Measurements from ENCODE around the gene TM4SF4. TPM values are rescaled to one million over a fixed set of nuclear protein-coding genes. Genes with fewer than 3 reads are reported as not detected.
A peak's percentile ranks its signal among the peaks of the same experiment; 100 is the strongest.

The TM4SF4 gene
- total RNA-seq, 4 donors from 2014 or later = 3.4 TPM; not detected in 3

GRCh38 chr3:149541091-149541491, 66.6 kb downstream of the TM4SF4 start:
- Histone ChIP-seq H3K9me3 (no peaks in the 10 kb centered on the region), H3K36me3 (peaks cover 3 to 7% of the 10 kb centered on the region in 2 donors), H3K27me3 (no peaks in the 10 kb centered on the region), H3K4me1 (peaks cover 13 to 43% of the 10 kb centered on the region in 2 donors), H3K4me3 (replicated peaks in 1 of 3) (no peak overlapping the region), H3K27ac (peak overlapping the region in 1 of 3 donors; percentile 10)
- 62 to 67% methylated on average over 3 of the region's 3 CpGs for WGBS, 2 donors
- DNase-seq = no peak
- TF ChIP-seq POLR2A (IDR thresholded peaks at IDR 0.05) (no peak), CTCF (IDR thresholded peaks at IDR 0.05) (peak in 1 of 6 experiments; percentile 5)
- intact Hi-C loops (cut with DNase I) = loop anchor here (10.0 kb wide), 1 partner anchor 114 kb away; the partner anchor contains the start of gene WWTR1

GRCh38 chr3:149542375-149543312, 68.1 kb downstream of the TM4SF4 start:
- no peak for DNase-seq
- no peak overlapping the region for H3K27ac ChIP-seq
- TF ChIP-seq CTCF (IDR thresholded peaks at IDR 0.05) (no peak), POLR2A (IDR thresholded peaks at IDR 0.05) (no peak)
- no peaks in the 10 kb centered on the region for H3K9me3 ChIP-seq
- no peaks in the 10 kb centered on the region for H3K27me3 ChIP-seq
- H3K4me1 ChIP-seq = peaks cover 3 to 30% of the 10 kb centered on the region in 2 donors
- intact Hi-C loops (cut with DNase I) = loop anchor here (10.0 kb wide), 1 partner anchor 112 kb away; the partner anchor contains the start of gene WWTR1
- no peak overlapping the region for H3K4me3 ChIP-seq (replicated peaks in 1 of 3)
- 90 to 93% methylated on average over 9 of the region's 9 CpGs for WGBS, 2 donors
- peaks cover 3 to 7% of the 10 kb centered on the region in 2 donors for H3K36me3 ChIP-seq

GRCh38 chr3:149545049-149545448, 70.6 kb downstream of the TM4SF4 start:
- H3K4me3 ChIP-seq (replicated peaks in 1 of 3) = no peak overlapping the region
- H3K36me3 ChIP-seq = peaks cover 3 to 7% of the 10 kb centered on the region in 2 donors
- TF ChIP-seq POLR2A (IDR thresholded peaks at IDR 0.05) (no peak), CTCF (IDR thresholded peaks at IDR 0.05) (no peak)
- DNase-seq = no peak
- H3K9me3 ChIP-seq = no peaks in the 10 kb centered on the region
- no peaks in the 10 kb centered on the region for H3K27me3 ChIP-seq
- peaks cover 11 to 25% of the 10 kb centered on the region in 2 donors for H3K4me1 ChIP-seq
- H3K27ac ChIP-seq = no peak overlapping the region
- intact Hi-C loops (cut with DNase I) = loop anchor here (10.0 kb wide), 1 partner anchor 110 kb away; the partner anchor contains the start of gene WWTR1
- WGBS, 2 donors = 93 to 95% methylated on average over 2 of the region's 2 CpGs

GRCh38 chr3:149547413-149547812, 72.9 kb downstream of the TM4SF4 start:
- H3K36me3 ChIP-seq = no peaks in the 10 kb centered on the region
- TF ChIP-seq POLR2A (IDR thresholded peaks at IDR 0.05) (no peak), CTCF (IDR thresholded peaks at IDR 0.05) (no peak)
- H3K27me3 ChIP-seq = no peaks in the 10 kb centered on the region
- H3K4me3 ChIP-seq (replicated peaks in 1 of 3) = no peak overlapping the region
- peak in 1 of 2 donors; percentile 36 for DNase-seq
- H3K4me1 ChIP-seq = peaks cover 7 to 12% of the 10 kb centered on the region in 2 donors
- intact Hi-C loops (cut with DNase I) = loop anchor here (10.0 kb wide), 1 partner anchor 107 kb away; the partner anchor contains the start of gene WWTR1
- no peaks in the 10 kb centered on the region for H3K9me3 ChIP-seq
- WGBS, 2 donors = 67 to 79% methylated on average over 9 of the region's 9 CpGs
- peak overlapping the region in 1 of 3 donors; percentile 47 for H3K27ac ChIP-seq
